WI38 (cell line): Measurements from ENCODE around the gene B4GALNT3.

Source experiments
- H3K4me3 ChIP-seq: 2 replicates; pipeline ENCODE4 v1.5.1; 2011; ENCODE audit warnings: low read depth, mild to moderate bottlenecking, control low read depth, low read length
- CTCF ChIP-seq: IDR thresholded peaks from 2 replicates; pipeline ENCODE4 v1.5.1; 2012; ENCODE audit warnings: low read depth, mild to moderate bottlenecking, control low read depth, low read length

The B4GALNT3 gene

GRCh38 chr12:512933-513332, 53.2 kb downstream of the B4GALNT3 start:
- no peak overlapping the region for H3K4me3 ChIP-seq
- no peak for TF ChIP-seq CTCF

- TF ChIP-seq CTCF, result no peak
- no peak overlapping the region for H3K4me3 ChIP-seq
These were observed 53.7 kb downstream of the B4GALNT3 start for GRCh38 chr12:513446-513845.

GRCh38 chr12:517538-517937, 57.8 kb downstream of the B4GALNT3 start:
- H3K4me3 ChIP-seq, result no peak overlapping the region
- no peak for TF ChIP-seq CTCF

- H3K4me3 ChIP-seq, result no peak overlapping the region
- TF ChIP-seq CTCF, result no peak
These were observed 60.4 kb downstream of the B4GALNT3 start for GRCh38 chr12:520119-520518.

- no peak overlapping the region for H3K4me3 ChIP-seq
- no peak for TF ChIP-seq CTCF
These were observed 63.1 kb downstream of the B4GALNT3 start for GRCh38 chr12:522692-523378.

- H3K4me3 ChIP-seq, result no peak overlapping the region
- no peak for TF ChIP-seq CTCF
These were observed 64.6 kb downstream of the B4GALNT3 start for GRCh38 chr12:524167-524951.

- TF ChIP-seq CTCF, result no peak
- no peak overlapping the region for H3K4me3 ChIP-seq
These were observed 66.3 kb downstream of the B4GALNT3 start for GRCh38 chr12:526089-526488.
